ENCODE data around the gene FLT3.
"Not testable (repeated sequence)": the region's sequence is repeated elsewhere in the genome, so short reads cannot be mapped to it uniquely, and the experiment has no call there.

The FLT3 gene

DNA sequence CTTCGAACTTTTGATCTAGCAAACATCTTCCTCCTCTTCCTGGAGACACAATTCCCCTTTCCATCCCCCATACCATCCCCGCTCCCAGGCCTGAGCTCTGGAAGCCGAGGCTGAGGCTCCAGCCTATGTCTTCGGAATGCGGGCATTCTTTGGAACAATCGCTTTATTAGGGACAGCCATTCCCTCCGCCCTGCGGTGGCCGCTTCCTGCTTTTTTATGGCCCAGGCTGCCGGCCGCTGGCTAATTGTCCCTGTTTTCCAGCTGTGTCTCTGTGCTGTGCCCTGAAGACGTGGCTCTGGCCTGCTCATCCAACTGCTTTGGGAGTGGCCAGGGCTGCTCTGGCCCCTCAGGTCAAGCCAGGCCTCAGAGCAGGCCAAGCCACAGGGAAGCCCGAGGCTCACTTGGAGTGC, 129.1 kb downstream of the FLT3 start:
- H3K27ac Mint-ChIP-seq: no peak overlapping the region
- peaks cover 5% of the 10 kb centered on the region for H3K4me1 Mint-ChIP-seq (ENCODE audit: low read depth)
- no peak overlapping the region for H3K4me3 Mint-ChIP-seq
- H3K9me3 Mint-ChIP-seq: no peaks in the 10 kb centered on the region
- no peaks in the 10 kb centered on the region for H3K36me3 Mint-ChIP-seq (ENCODE audit: low read depth)
- H3K27me3 Mint-ChIP-seq (ENCODE audit: low read depth): peaks cover 86% of the 10 kb centered on the region

DNA sequence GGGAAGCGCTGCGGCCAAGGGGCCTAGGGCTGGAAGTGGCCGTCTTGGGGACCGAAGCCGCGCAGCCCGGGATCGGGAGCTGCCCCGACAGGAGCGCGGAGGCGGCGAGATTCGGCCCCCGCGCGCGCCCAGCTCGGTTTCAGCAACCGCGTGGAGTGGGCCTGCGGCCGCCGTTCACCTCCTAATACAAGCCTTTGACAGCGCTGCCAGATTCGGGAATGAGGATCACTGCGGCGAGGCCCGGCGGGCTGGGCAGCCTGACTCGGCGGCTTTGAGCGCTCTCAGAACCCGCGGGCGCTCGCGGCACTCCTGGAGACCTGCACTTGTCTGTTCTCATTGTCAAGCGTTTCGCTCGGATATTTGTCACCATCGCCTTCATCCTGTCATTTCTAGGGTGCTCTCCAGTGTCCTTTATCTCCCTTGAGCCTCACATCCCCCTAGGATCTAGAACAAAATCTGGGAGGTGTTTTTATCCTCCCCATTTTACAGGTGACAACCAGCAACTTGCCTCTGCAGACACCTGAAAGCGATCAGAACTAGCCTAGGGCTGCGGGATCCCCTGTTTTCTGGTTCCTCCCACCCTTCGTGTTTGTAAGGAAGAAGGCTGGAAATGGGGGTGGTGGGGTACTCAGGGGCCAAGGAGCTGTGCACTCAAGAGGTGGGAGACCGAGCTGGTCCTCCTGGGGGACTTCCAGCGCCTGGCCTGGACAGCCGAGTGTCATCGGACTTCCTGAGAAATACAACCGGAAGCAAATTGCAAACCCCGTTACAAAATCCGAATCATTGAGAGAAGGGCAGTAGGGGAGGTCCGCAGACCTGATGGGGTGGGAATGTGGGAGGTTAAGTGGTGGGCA, 129.8 kb downstream of the FLT3 start:
- Mint-ChIP-seq H3K9me3 (no peaks in the 10 kb centered on the region), H3K27ac (no peak overlapping the region), H3K4me3 (no peak overlapping the region), H3K4me1 (ENCODE audit: low read depth) (peaks cover 5% of the 10 kb centered on the region), H3K27me3 (ENCODE audit: low read depth) (peaks cover 86% of the 10 kb centered on the region), H3K36me3 (ENCODE audit: low read depth) (no peaks in the 10 kb centered on the region)

DNA sequence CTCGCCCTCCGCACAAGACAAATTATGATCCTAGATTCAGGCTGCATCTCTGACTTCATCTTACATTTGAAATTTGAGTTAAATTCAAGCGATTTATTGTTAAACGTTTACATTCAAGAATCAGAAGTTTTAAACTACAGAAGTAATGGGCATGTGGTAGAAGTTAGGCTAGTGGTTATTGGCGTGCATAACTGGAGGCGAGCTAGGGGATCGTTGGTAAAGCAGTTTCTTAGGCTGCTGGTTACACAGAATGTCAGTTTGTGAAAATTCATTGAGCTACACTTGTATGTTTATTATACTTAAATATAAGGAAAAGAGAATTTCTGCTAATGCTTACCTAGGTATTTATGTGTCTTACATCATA, 130.5 kb downstream of the FLT3 start:
- peaks cover 86% of the 10 kb centered on the region for H3K27me3 Mint-ChIP-seq (ENCODE audit: low read depth)

DNA sequence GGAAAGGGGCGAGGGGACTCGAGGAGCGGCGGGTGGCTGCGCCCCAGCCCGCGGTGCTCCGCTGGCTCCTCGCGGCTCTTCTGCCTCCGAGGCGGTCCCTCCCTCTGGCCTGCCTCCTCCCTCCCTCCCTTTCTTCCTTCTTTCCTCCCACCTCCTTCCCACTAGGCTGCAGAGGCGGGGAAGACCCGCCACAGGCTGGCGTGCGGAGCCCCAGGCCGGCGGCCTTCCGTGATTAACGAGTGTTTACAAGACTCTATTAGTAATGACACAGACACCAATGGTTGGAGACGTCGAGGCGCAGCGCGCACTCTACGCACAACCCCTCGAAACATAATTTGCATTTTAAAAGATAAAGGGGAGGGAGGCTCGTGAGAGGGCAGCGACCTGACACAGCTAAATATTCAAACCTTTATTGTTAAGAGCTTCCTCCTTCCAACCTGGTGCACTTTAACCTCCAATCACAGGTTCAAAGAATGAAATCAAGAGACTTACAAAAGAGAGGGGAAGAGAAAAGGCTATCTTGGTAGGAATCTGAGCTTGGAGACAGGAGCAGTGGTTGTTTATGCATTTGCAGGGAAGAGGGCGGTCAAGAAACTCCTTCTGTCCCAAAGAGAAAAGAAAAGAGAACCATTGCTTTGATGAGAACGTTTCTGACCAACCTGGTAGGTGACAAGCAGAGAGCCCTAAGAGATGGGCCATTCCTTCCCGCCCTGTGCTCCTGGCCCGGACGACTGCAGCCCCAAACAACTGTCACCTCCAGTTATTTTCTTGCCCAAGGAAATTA, 131.1 kb downstream of the FLT3 start, which contains the start of gene CDX2:
CDX2 (minus strand) TSS at position 234 of the 784 bp plus-strand sequence. CDS start 309 bp downstream, outside the sequence.
- peaks cover 86% of the 10 kb centered on the region for H3K27me3 Mint-ChIP-seq (ENCODE audit: low read depth)
- H3K9me3 Mint-ChIP-seq: no peaks in the 10 kb centered on the region
- no peak within 1 kb of the TSS for H3K4me3 Mint-ChIP-seq
- peak within 1 kb of the TSS; percentile 29 for H3K27ac Mint-ChIP-seq
- no peaks in the 10 kb centered on the region for H3K36me3 Mint-ChIP-seq (ENCODE audit: low read depth)
- H3K4me1 Mint-ChIP-seq (ENCODE audit: low read depth): peaks cover 5% of the 10 kb centered on the region

More for the DNA sequence above, 130.5 kb downstream of the FLT3 start:
- Mint-ChIP-seq H3K4me1 (ENCODE audit: low read depth) (peaks cover 5% of the 10 kb centered on the region), H3K27ac (peak overlapping the region; percentile 2), H3K36me3 (ENCODE audit: low read depth) (no peaks in the 10 kb centered on the region), H3K4me3 (no peak overlapping the region), H3K9me3 (no peaks in the 10 kb centered on the region)

DNA sequence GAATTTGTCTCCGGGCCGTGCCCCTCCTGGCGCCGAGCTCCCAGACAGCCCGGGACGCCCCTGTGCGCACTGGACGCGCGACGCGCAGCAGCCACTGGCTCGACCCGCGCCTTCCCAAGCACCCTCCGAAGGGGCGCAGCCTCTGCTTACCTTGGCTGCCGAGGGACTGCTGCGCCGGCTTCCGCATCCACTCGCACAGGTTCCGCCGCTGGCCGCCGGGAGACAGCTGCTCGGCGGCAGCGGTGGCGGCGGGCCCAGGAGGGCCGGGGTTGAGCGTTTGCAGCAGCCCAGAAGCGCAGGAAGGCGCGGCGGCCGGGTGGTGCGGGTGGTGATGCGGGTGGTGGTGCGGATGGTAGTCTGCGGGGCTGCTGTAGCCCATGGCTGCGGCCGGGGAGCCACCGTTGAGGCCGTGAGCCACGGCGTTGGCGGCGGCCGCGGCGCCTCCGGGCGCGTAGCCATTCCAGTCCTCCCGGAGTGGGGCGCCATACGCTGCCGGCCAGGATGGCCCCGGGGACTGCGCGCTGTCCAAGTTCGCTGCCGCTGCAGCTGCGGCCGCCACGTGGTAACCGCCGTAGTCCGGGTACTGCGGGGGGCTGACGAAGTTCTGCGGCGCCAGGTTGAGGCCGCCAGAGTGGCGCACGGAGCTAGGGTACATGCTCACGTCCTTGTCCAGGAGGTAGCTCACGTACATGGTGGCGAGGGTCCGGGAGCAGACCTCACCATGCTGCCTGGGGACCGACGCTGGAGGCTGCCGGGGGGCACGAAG, 131.9 kb downstream of the FLT3 start:
- Mint-ChIP-seq H3K27me3 (ENCODE audit: low read depth) (peaks cover 86% of the 10 kb centered on the region), H3K27ac (no peak overlapping the region), H3K4me3 (no peak overlapping the region), H3K36me3 (ENCODE audit: low read depth) (no peaks in the 10 kb centered on the region), H3K4me1 (ENCODE audit: low read depth) (peaks cover 5% of the 10 kb centered on the region), H3K9me3 (no peaks in the 10 kb centered on the region)

DNA sequence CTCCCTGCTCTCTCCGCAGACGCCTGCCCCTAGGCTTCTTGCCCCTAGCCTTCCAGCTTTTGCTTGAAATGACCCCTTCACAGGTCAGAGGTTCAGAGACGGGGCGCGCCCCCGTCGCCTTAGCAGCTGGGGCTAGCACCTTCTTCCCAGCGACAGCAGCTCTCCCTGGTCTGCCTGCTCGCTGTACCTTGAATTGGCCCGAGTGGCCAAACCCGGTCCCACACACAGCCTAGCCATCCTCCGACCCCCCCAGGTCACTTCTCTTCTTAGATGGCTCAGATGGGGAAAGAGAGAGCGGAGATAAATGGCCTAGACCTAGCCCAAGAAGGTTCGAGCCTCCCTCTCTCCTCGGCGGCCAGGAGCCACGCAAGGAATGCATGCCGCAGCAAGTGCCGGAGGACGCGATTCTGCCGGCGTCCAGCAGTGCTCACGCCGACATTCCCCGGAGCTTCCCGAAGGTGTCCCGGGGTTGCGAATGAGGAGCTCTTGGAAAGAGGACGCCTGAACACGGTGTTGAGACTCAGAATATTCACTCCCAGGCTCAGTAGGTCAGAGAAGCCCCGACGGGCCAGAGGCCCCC, 132.6 kb downstream of the FLT3 start:
- Mint-ChIP-seq H3K4me1 (ENCODE audit: low read depth) (peaks cover 5% of the 10 kb centered on the region), H3K27ac (peak overlapping the region; percentile 36), H3K4me3 (no peak overlapping the region), H3K27me3 (ENCODE audit: low read depth) (peaks cover 84% of the 10 kb centered on the region), H3K9me3 (no peaks in the 10 kb centered on the region), H3K36me3 (ENCODE audit: low read depth) (no peaks in the 10 kb centered on the region)

DNA sequence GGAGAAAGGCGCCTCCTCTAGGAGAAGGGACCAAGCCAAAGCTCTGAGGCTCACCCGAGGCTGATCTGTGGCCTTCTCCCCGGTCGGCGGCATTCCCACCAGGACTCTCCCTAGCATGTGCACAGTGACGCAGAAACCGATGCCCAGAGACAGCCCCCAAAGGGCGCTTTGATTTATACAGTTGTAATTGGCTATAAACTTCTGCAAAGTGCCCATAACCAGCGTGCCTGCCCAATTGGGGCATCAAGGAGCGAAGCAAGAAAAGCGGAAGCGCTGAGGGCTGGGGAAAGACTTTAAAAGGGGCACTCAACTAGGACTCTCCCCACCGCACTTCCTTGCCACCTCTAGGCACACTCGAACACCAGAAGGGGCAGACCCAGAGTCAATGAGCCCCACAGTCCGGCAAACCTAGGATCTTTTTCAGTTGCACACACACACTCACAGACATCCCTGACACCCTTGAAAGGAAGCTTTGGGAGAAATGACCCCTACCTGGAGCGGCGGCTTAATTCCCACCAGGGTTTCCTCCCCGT, 133.1 kb downstream of the FLT3 start:
- Mint-ChIP-seq H3K27me3 (ENCODE audit: low read depth) (peaks cover 85% of the 10 kb centered on the region), H3K36me3 (ENCODE audit: low read depth) (no peaks in the 10 kb centered on the region), H3K4me3 (no peak overlapping the region), H3K27ac (peak overlapping the region; percentile 36), H3K4me1 (ENCODE audit: low read depth) (peaks cover 5% of the 10 kb centered on the region), H3K9me3 (no peaks in the 10 kb centered on the region)

DNA sequence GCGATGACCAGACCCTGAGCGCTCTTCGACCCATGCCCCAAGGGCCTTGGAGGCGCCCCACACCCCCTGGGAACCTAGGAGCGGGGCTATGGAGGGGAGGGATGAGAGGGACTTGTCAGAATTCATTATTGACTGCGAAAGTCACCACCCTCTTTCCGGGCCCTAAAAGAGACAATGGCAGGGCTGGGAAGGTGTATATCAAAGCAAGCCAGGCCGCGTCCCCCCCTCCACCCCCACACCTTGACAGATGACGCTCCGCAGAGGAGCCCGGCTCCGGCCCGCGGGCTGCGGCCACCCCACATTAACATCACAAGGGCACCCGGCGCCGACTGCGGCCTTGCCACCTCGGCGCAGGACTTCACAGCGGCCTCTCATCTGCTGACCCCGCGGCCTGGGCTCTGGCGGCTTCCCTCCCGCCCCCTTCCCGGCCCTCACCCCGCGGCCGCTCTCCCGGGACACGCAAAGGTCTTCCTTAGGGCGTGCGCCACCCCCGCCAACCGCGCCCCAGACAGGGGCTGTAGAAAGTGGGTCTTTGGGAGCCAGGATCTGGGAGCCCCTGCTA, 133.7 kb downstream of the FLT3 start:
- H3K4me3 Mint-ChIP-seq: no peak overlapping the region
- H3K27ac Mint-ChIP-seq: no peak overlapping the region

DNA sequence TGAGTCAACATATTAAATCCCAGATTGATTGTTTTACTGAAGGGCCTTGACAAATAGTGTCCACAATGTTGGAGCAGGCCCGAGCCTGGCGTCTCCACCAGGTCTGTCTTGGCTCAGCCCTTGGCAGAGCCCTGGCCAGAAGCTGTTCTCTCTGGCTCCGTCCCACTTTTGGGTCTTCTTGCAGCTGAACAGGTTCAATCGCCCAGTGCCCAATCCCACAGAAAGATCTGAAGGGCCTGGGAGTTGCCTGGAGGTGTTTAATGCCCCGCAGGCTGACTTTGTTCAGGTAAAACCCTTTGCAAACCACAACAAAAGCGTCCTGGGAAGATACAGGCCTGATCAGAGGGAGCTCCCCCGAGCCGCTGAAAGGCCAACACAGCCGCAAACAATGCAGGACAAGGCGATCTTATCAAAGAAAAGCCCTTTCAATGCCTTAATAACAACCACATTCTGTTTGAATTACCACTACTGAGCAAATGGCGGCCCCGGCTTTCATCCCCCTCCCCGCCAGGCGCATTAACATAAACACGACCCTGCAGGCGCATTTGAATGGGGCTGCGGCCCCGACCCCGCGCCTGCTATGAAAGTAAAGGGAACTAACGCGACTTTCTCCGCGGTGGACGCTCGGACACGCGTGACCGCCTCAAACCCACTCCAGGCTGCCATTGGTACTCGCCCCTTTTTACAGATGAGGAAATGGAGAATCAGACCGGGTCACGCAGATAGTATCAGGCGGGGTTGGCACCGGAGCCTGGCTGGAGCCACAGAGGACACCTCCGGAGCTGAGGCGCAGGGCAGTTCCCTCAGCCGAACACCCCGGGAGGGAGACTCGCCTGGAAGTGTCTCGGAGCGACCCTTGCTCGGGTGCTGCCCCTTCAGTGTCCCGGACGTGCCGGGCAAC, 134.4 kb downstream of the FLT3 start:
- Mint-ChIP-seq H3K36me3 (ENCODE audit: low read depth) (no peaks in the 10 kb centered on the region), H3K27ac (no peak overlapping the region), H3K9me3 (no peaks in the 10 kb centered on the region), H3K4me3 (no peak overlapping the region), H3K27me3 (ENCODE audit: low read depth) (peaks cover 87% of the 10 kb centered on the region), H3K4me1 (ENCODE audit: low read depth) (peaks cover 5% of the 10 kb centered on the region)

More for the DNA sequence above, 133.7 kb downstream of the FLT3 start:
- Mint-ChIP-seq H3K9me3 (no peaks in the 10 kb centered on the region), H3K4me1 (ENCODE audit: low read depth) (peaks cover 5% of the 10 kb centered on the region), H3K27me3 (ENCODE audit: low read depth) (peaks cover 88% of the 10 kb centered on the region), H3K36me3 (ENCODE audit: low read depth) (no peaks in the 10 kb centered on the region)

DNA sequence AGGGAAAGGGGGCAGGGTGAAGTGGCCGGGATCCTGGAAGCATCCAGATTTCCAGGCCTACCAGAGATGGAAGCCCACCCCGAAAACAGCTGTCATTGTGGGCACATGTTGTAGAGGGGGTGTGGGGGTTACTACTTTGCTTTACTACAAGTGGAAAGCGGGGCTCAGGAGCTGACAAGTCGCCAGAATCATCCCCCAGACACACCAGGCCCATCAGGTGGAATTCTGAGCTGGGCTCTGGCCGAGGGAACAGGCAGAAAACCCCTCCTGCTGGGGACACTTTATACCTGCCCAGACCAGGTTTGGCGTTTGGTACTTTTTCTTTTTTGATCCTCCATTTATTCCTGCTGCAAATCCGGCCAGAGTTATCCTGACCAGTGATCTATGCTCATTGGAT, 135.0 kb downstream of the FLT3 start:
- peaks cover 5% of the 10 kb centered on the region for H3K4me1 Mint-ChIP-seq (ENCODE audit: low read depth)
- no peak overlapping the region for H3K27ac Mint-ChIP-seq
- H3K9me3 Mint-ChIP-seq: no peaks in the 10 kb centered on the region
- no peak overlapping the region for H3K4me3 Mint-ChIP-seq
- H3K27me3 Mint-ChIP-seq (ENCODE audit: low read depth): peaks cover 85% of the 10 kb centered on the region
- no peaks in the 10 kb centered on the region for H3K36me3 Mint-ChIP-seq (ENCODE audit: low read depth)

DNA sequence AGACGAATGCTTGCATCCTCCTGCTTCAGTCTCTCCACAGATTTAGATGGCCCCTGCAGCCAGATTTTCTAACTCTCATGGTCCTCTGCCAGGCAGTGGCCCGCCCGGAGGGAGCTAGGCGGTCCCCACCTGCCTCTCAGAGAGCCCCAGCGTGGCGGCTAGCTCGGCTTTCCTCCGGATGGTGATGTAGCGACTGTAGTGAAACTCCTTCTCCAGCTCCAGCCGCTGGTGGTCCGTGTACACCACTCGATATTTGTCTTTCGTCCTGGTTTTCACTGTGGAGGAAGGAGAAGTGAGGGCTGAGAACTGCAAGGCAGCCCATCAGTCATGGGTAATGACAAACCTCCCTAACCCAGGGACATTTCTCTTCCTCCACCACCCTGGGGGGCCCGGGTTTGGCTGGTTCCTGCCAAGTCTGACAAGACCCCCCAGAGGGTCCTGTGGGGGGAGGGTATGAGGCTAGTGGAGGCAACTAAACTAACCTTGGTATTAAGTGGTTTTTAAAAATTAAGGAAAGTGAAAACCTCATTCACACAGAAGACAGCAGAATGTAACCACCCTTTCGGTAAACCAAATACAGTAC, 135.5 kb downstream of the FLT3 start:
- Mint-ChIP-seq H3K4me3 (no peak overlapping the region), H3K9me3 (no peaks in the 10 kb centered on the region), H3K36me3 (ENCODE audit: low read depth) (no peaks in the 10 kb centered on the region), H3K27me3 (ENCODE audit: low read depth) (peaks cover 86% of the 10 kb centered on the region), H3K27ac (no peak overlapping the region), H3K4me1 (ENCODE audit: low read depth) (peaks cover 8% of the 10 kb centered on the region)

DNA sequence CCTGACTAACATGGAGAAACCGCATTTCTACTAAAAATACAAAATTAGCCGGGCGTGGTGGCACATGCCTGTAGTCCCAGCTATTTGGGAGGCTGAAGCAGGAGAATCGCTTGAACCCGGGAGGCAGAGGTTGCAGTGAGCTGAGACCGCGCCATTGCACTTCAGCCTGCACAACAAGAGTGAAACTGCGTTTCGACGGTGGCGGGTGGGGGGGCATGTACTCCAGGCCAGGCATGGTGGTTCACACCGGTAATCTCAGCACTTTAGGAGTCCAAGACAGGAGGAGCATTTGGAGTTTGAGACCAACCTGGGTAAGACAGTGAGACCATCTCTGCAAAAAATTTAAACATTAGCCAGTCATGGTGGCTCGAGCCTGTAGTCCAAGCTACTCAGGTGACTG, 136.2 kb downstream of the FLT3 start:
- not testable (repeated sequence) for H3K4me1 Mint-ChIP-seq (ENCODE audit: low read depth)

DNA sequence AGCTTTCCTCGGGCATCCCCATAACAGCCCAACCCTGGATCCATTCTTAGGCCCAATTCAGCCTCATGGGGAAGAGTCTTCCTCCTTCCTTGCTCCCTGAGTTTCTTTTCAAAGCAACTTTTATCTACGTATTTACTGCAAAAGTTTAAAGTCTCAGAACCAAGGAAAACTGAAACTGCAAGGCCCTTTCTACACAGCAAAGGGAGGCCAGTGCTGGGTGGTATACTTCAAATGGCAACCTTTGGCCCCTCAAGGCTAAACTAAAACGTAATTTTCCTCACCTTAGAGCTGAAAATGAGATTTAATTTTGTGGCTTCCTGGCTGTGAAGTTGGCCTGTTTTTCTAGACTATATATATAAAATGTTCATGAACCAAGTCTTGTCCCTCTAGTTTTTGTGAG, 136.9 kb downstream of the FLT3 start:
- Mint-ChIP-seq H3K9me3 (no peaks in the 10 kb centered on the region), H3K27ac (no peak overlapping the region), H3K4me1 (ENCODE audit: low read depth) (peaks cover 5% of the 10 kb centered on the region), H3K27me3 (ENCODE audit: low read depth) (peaks cover 90% of the 10 kb centered on the region), H3K4me3 (no peak overlapping the region), H3K36me3 (ENCODE audit: low read depth) (no peaks in the 10 kb centered on the region)

More for the DNA sequence above, 136.2 kb downstream of the FLT3 start:
- not testable (repeated sequence) for H3K36me3 Mint-ChIP-seq (ENCODE audit: low read depth); H3K27ac Mint-ChIP-seq; H3K9me3 Mint-ChIP-seq; H3K4me3 Mint-ChIP-seq
- peaks cover 86% of the 10 kb centered on the region for H3K27me3 Mint-ChIP-seq (ENCODE audit: low read depth)
